NCI-H128 (cell line): ENCODE data around the gene STARD9.
"Not testable (repeated sequence)": the region's sequence is repeated elsewhere in the genome, so short reads cannot be mapped to it uniquely, and the experiment has no call there.

Experiments
- DNase-seq: peaks from one replicate; lab custom pipeline; 2025; ENCODE audit not compliant: unreplicated experiment; lab: John Stamatoyannopoulos, UW

The STARD9 gene

DNA sequence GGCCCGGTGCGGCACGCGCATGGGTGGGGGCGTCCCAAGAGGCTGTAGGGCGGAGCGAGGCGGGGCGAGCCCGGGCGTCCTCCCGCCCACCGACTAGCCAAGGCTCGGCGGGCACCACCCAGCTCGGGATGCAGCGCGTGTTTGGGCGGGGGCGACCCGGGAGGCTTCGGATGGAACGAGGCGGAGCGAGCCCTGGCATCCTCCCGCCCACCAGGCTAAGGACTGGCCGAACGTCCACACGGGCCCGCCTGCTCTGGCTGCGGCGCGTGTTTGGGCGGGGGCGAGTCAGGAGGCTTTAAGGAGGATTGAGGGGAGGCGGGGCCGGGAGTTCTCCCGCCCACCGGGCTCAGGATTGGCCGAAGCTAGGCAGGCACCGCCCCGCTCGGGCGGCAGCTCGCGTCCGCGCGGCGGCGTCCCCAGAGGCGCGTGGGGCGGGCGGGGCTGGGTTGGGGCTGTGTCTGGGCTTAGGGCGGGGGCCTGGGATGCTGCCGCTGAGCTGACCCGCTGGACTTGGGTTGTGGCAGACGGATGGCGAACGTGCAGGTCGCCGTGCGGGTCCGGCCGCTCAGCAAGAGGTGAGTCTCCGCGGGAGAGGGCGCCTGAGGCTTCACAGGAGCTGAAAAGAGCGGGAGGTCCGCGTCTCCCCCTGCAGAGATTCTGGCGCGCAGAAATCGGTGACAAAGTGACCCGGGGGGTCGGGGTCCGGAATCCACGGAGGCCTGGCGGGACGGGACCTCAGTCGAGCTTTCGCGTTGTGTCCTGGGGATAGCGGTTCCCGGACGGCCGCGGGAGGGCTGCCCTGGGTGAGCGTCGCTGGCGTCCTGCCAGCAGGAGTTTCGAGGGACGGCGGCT, at the start of gene STARD9:
Gene STARD9, plus strand, starts transcription at position 419 of the 852 bp plus-strand sequence. Its CDS starts 110 bp downstream, at position 529.
- DNase-seq, result peak; percentile 82

DNA sequence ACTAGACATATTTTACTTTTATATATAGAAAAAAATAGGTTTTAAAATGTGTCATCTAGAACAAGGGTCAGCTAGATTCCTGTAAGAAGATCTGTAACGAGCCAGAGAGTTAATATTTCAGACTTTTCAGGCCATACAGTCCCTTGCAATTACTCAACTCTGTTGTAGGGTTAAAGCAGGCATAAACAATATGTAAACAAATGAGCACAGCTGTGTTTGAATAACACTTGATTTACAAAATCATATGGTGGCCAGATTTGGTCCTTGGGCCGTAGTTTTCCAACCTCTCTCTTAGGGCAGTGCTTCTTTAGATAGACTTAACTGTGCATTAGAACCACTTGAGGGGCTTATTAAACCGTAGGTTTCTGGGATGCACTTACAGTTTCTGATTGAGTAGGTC, 46.4 kb upstream of the STARD9 start:
- no peak for DNase-seq

GRCh38 chr15:42533246-42533645, 42.2 kb upstream of the STARD9 start:
- DNase-seq, result no peak

GRCh38 chr15:42544853-42545629, 30.4 kb upstream of the STARD9 start:
- no peak for DNase-seq

GRCh38 chr15:42547918-42548248, 27.5 kb upstream of the STARD9 start:
- DNase-seq, result no peak

GRCh38 chr15:42548249-42549031, 27.0 kb upstream of the STARD9 start, which contains the start of the genes HAUS2 and LRRC57:
Gene HAUS2, plus strand, starts transcription at chr15:42548838. Its CDS starts 35 bp downstream, at chr15:42548873.
Gene LRRC57, minus strand, starts transcription at chr15:42548793. Its CDS starts 359 bp downstream, at chr15:42548434.
- DNase-seq, result peak; percentile 48

DNA sequence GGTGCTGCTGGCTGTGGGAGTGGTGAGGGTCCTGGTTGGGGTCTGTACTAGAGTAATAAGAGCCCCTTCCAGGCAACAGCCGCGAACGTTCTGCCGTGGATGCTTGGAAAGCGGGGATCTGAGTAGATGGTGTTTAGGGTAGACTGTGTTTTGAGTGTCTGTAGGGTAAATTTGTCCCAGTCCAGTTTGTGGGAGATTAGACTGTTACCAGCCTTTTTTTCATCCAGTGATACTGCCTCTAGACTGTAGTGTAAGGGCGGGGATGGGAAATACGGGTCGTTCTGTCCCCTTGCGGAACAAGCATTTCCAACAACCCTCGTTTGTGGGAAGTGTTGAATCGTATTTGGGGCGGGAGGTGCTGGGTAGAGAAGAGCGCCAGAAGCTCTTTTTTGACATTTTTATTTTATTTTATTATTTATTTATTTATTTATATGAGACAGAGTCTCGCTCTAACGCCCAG, 26.3 kb upstream of the STARD9 start:
- peak; percentile 48 for DNase-seq

- no peak for DNase-seq
Measured at GRCh38 chr15:42549741-42550392, 25.5 kb upstream of the STARD9 start.

DNA sequence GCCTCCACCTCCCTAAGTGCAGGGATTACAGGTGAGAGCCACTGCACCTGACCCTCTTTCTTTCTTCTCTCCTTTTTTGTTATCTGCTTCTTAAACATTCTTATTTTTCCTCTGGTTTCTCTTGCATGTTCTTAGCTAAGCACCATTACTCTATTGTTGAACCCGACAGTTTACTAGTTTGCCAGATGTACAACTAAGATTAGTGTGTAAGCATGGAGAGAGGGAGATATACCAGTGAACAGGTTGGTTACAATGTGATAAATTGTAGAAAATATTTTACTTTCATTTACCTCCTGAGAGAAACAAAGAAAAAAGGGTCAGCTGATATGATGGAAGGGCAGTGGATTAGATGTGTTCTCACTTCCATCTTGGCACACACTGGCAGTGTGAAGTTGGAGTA, 21.9 kb upstream of the STARD9 start:
- no peak for DNase-seq

DNA sequence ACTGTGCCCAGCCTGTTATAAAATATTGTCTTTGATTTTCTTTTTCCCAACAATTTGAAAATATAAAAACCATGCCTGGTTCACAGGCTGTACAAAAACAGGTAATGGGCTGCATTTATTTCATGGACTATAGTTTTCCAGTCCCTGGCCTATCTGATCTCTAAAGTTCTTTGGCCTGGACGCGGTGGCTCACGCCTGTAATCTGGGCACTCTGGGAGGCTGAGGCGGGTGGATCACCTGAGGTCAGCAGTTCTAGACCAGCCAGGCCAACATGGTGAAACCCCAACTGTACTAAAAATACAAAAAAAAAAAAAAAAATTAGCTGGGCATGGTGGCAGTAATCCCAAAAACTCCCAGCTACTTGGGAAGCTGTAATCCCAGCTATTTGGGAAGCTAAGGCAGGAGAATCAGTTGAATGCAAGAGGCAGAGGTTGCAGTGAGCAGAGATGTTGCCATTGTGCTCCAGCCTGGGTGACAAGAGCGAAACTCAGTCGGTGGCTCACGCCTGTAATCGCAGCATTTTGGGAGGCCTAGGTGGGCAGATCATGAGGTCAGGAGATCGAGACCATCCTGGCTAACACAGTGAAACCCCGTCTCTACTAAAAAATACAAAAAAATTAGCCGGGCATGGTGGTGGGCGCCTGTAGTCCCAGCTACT, 18.7 kb upstream of the STARD9 start:
- DNase-seq, result not testable (repeated sequence)

DNA sequence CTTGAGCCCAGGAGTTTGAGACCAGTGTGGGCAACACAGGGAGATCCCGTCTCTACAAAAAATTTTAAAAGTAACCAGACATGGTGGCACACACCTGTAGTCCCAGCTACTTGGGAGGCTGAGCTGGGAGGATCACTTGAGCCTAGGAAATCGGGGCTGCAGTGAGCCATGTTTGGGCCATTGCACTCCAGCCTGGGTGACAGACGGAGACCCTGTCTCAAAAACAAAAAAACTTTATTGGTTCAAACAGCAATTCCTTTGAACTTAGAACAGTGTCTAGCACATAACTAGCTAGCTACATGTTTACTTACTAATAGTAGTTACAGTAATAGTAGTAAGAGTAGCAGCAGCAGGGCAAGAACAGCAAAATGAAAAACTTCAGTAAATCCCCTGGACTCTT, 16.7 kb upstream of the STARD9 start:
- DNase-seq, result no peak

GRCh38 chr15:42576040-42576594, 711 bp downstream of the STARD9 start:
- no peak for DNase-seq

GRCh38 chr15:42576776-42577175, 1.4 kb downstream of the STARD9 start:
- no peak for DNase-seq

DNA sequence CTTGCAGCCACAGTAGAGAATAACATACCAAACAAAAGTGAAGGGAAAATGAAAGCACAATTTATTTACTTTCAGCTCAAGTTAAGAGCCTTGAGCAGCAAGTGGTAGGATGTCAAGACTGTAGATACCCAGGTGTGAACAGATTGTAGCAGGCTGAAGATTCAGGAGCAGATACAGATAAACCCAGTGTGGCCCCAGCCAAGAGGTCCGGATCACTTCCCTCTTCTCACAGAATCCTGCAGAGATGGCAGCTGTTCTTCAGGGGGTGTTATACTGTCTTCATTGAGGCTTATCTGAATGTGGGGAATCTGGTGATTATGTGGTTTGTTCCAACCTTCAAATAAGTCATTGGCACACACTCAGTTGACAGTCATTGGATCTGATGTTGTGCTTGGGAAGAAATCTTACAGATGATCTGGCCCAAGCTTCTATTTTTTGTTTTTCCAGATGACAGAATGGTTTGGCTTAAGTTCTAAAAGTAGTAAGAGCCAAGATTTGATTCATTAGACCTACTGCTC, 2.2 kb downstream of the STARD9 start:
- no peak for DNase-seq

DNA sequence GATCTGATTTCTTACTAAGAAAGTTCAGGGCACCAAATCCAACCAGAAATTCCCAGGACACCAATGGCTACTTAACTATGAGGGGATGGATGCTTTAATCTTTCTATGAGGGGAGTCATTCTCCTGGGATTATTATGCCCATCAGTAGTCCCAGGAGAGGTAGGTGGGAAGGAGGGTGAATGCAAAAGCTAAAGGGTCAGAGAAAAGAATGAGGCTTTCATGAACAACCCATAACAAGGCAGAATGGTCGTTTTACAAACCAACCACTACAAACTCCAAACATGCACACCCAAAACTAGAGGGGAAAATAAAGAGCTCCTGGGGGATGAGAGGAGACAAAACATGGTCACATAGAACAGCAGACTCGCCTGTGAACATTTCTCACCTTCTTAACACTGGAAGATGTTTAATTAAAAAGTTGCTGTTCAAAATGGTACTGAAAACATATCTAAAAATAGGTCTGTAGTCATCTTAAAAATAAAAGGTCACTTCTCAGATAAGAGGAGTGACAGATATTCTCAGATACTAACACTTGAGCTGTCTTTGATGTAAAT, 3.7 kb downstream of the STARD9 start:
- DNase-seq, result no peak

DNA sequence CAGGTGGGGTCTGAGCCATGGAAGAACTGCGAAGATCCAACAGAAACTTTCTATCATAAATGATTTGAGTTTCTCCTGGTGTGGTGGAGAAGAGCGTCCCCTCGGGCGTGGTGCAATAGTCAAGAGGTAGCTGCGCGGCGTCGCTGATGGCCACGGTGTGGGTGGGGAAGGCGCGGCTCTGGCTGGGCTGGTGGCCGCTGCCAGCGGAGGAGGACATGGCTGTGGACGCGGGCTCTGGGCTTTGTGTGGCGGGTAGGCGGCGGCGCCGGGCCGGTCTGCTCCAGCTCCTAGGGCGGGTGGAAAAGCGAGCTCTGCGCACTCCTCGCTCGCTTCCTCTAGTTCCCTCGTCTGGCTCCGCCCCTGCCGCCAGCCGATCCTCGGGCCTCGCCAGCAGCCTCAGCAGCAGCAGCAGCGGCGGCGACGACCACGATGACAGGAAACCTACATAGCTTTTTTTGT, 5.9 kb downstream of the STARD9 start:
- DNase-seq, result no peak

DNA sequence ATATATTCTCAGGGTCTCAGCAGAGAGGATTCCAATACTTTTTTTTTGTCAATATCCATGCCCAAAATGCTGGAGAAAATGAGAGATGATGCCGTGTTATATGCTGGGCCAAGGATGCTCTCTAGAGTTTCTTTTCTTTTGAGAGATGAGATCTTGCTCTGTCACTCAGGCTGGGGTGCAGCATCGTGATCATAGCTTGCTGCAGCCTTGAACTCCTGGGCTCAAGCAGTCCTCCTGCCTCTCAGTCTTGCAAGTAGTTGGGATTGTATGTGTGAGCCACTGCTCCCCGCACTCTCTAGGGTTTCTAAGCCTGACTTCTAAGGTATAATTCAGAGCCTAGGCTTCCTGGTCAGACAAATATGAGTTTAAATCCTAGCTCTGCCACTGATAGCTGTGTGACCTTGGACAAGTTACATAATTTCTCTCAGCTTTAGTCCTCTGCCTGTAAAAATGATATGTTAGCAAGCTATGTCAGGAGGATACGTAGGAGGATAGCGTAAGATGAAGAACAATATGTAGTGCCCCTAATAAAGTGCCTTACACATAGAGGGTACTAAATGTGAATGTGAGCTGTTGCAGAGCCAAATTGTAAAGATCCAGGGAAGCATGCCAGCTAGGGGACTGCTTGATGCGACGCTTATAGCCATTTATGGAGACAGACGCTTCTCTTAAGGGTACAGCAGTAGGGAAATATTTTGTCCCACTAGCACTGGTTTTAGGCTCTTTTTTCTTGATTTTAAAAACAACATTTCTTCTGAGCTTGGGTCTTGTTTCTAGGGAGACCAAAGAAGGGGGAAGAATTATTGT, 7.4 kb downstream of the STARD9 start:
- DNase-seq, result no peak

- DNase-seq, result no peak
Measured at GRCh38 chr15:42584031-42584765, 8.8 kb downstream of the STARD9 start.
